Uterus (tissue), 2 donors: Measurements from ENCODE around the gene CELA2B.

Experiments
- POLR2A ChIP-seq, 2 donors: fragments of 450-650 bp; IDR thresholded peaks; one replicate each; pipeline ENCODE4 v1.6.1; 2016; ENCODE audit warnings: antibody characterized with exemption in 2 of 2, mild to moderate bottlenecking in 1 of 2, moderate library complexity in 1 of 2
- TF ChIP-seq, protein P1 (sequence below), 4 experiments: fragments of 200-600 bp in 2 of 4; fragments of 450-650 bp in 2 of 4; sonication (generic) in 2 of 4; IDR thresholded peaks; one replicate each; pipeline ENCODE4 v1.5.1; 2016 to 2019; ENCODE audit warnings: antibody characterized with exemption in 4 of 4, mild to moderate bottlenecking in 2 of 4, moderate library complexity in 1 of 4

DNA sequence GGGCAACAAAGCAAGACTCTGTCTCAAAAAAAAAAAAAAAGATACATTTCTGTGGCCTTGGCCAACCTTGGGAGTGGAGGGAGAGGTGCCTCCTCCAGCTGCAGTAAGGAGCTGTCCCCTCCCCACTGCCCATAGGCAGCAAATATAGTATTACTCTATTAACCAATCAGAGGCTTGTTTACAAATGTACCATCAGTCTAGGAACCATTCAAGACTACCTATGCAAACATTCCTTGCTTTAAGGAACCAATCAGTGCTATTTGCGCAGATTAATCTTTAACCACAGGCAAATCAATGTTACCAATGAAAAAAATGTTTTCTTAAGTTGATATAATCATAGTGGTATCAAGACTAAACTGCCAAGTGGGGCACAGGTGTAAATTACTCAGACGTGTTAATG, 18.3 kb upstream of the CELA2B start:
- TF ChIP-seq, protein P1, sequence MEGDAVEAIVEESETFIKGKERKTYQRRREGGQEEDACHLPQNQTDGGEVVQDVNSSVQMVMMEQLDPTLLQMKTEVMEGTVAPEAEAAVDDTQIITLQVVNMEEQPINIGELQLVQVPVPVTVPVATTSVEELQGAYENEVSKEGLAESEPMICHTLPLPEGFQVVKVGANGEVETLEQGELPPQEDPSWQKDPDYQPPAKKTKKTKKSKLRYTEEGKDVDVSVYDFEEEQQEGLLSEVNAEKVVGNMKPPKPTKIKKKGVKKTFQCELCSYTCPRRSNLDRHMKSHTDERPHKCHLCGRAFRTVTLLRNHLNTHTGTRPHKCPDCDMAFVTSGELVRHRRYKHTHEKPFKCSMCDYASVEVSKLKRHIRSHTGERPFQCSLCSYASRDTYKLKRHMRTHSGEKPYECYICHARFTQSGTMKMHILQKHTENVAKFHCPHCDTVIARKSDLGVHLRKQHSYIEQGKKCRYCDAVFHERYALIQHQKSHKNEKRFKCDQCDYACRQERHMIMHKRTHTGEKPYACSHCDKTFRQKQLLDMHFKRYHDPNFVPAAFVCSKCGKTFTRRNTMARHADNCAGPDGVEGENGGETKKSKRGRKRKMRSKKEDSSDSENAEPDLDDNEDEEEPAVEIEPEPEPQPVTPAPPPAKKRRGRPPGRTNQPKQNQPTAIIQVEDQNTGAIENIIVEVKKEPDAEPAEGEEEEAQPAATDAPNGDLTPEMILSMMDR (IDR thresholded peaks at IDR 0.05) = no peak
- no peak for TF ChIP-seq POLR2A (IDR thresholded peaks at IDR 0.05)
